PC-3 (cell line): ENCODE results near the gene RANGAP1. TPM values are rescaled to one million over a fixed set of nuclear protein-coding genes. Genes with fewer than 3 reads are reported as not detected.

Experiments
- ATAC-seq: fragments of 200-7000 bp; cut with Tn5 transposase; 2 replicates; pipeline ENCODE4 v1.9.1; 2020; ENCODE audit warnings: mild to moderate bottlenecking, moderate library complexity
- BruUV-seq: library from RNA; stranded (reverse); fragments of 400-500 nt; replicated peaks from 2 replicates; lab custom pipeline; 2021; lab: Mats Ljungman, UMichigan
- CTCF ChIA-PET: fragments of 300-600 bp; sonication (Branson Sonifier 250); formaldehyde crosslinking; loops from one replicate; lab custom pipeline; 2022; ENCODE audit warnings: antibody characterized with exemption; lab: Charles Lee
- POLR2A ChIA-PET: fragments of 300-600 bp; sonication (Branson Sonifier 250); formaldehyde crosslinking; loops from one replicate; lab custom pipeline; 2022; ENCODE audit warnings: antibody characterized with exemption; ENCODE audit not compliant: unreplicated experiment; lab: Charles Lee
- DNase-seq: peaks from one replicate; pipeline ENCODE4 v3.0.0-alpha.2; 2015
- H2AFZ ChIP-seq: fragments of 300-600 bp; sonication (generic); 2 replicates; pipeline ENCODE4 v1.6.0; 2016; ENCODE audit warnings: antibody characterized with exemption, low read length
- H3F3A ChIP-seq: fragments of 300-600 bp; sonication (generic); one replicate; pipeline ENCODE4 v1.6.0; 2017; ENCODE audit warnings: antibody characterized with exemption, low read length, control low read depth, mild to moderate bottlenecking; ENCODE audit not compliant: unreplicated experiment
- H3K27ac ChIP-seq: fragments of 300-600 bp; sonication (generic); 2 replicates; pipeline ENCODE4 v1.5.1; 2016; ENCODE audit warnings: mild to moderate bottlenecking, low read length
- H3K27me3 ChIP-seq: fragments of 300-600 bp; sonication (generic); 2 replicates; pipeline ENCODE4 v1.6.1; 2016; ENCODE audit warnings: low read length, mixed read lengths
- H3K36me3 ChIP-seq: fragments of 300-600 bp; sonication (generic); 2 replicates; pipeline ENCODE4 v1.6.1; 2016; ENCODE audit warnings: low read depth, mixed run types, low read length, mixed read lengths
- H3K4me1 ChIP-seq: fragments of 300-600 bp; sonication (generic); 2 replicates; pipeline ENCODE4 v1.5.1; 2016; ENCODE audit warnings: low read length; ENCODE audit not compliant: insufficient read depth
- H3K4me2 ChIP-seq: fragments of 300-600 bp; sonication (generic); 2 replicates; pipeline ENCODE4 v1.6.0; 2016; ENCODE audit warnings: low read length
- H3K4me3 ChIP-seq: fragments of 300-600 bp; sonication (generic); 2 replicates; pipeline ENCODE4 v1.5.1; 2016; ENCODE audit warnings: mild to moderate bottlenecking, low read length, mixed read lengths
- H3K79me2 ChIP-seq: fragments of 300-600 bp; sonication (generic); 2 replicates; pipeline ENCODE4 v1.6.1; 2017; ENCODE audit warnings: low read length, mixed read lengths
- H3K9ac ChIP-seq: fragments of 300-600 bp; sonication (generic); 2 replicates; pipeline ENCODE4 v1.6.0; 2016; ENCODE audit warnings: mild to moderate bottlenecking, low read length
- H3K9me2 ChIP-seq: fragments of 300-600 bp; sonication (generic); replicated peaks from 2 replicates; pipeline ENCODE4 v1.6.1; 2016; ENCODE audit warnings: mixed run types, low read length, mixed read lengths
- H3K9me3 ChIP-seq: fragments of 300-600 bp; sonication (generic); 2 replicates; pipeline ENCODE4 v1.6.1; 2016; ENCODE audit warnings: low read length, mixed read lengths
- H4K20me1 ChIP-seq: fragments of 300-600 bp; sonication (generic); 2 replicates; pipeline ENCODE4 v1.6.1; 2016; ENCODE audit warnings: low read length, mixed read lengths
- EZH2 ChIP-seq: fragments of 300-600 bp; sonication (generic); IDR thresholded peaks from one replicate; pipeline ENCODE4 v1.6.1; 2017; ENCODE audit warnings: antibody characterized with exemption, mild to moderate bottlenecking, low read length; ENCODE audit not compliant: unreplicated experiment
- EZH2phosphoT487 ChIP-seq: fragments of 300-600 bp; sonication (generic); IDR thresholded peaks from 2 replicates; pipeline ENCODE4 v1.6.1; 2018; ENCODE audit warnings: mild to moderate bottlenecking, antibody characterized with exemption, low read length, borderline replicate concordance
- intact Hi-C: fragments of 100-400 bp; cut with micrococcal nuclease; formaldehyde crosslinking; loops from 2 replicates; pipeline ENCODE4 v1.9.0; 2023
- total RNA-seq: library from RNA; depleted of rRNA; stranded (reverse); fragments of >200 nt; gene quantifications from 2 replicates; pipeline ENCODE4 v1.2.3, GENCODE V29; 2014
- TF ChIP-seq, protein P1 (sequence below): fragments of 300-600 bp; sonication (generic); conservative IDR thresholded peaks from 2 replicates; pipeline ENCODE4 v1.5.1; 2017; ENCODE audit warnings: antibody characterized with exemption, low read depth, mild to moderate bottlenecking, low read length

The RANGAP1 gene
- total RNA-seq, 1 experiment from 2014 or later: 99.0 TPM

DNA sequence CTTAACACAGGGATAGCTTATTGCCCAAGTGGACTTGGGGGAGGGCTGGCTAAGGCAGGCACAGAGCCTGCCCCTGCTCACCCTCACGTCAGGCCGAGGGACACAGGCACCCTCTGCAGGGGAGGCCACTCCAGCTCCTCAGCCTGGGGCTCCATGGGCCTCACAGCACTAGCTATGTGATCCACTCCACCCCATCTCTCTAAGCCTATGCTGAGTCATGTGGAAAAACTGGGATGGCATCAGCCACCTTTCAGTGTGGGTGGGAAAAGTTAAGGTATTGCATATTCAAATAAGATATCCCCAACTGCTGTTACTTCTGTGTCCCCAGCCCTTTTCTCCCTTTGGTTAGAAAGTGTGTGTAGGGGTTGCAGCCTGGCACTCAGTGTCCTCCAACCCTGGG is 22.3 kb downstream of the RANGAP1 start:
- Histone ChIP-seq H3K4me3 (no peak overlapping the region), H3K9me3 (no peaks in the 10 kb centered on the region), H3K79me2 (no peaks in the 10 kb centered on the region), H3K27me3 (no peaks in the 10 kb centered on the region), H3K4me2 (no peak overlapping the region), H3K4me1 (no peaks in the 10 kb centered on the region), H2AFZ (no peak overlapping the region), H3K9me2 (no peaks in the 10 kb centered on the region), H4K20me1 (no peaks in the 10 kb centered on the region), H3K9ac (no peak overlapping the region), H3K27ac (no peak overlapping the region), H3K36me3 (peaks cover 42% of the 10 kb centered on the region), H3F3A (no peaks in the 10 kb centered on the region)
- no TSS peak for BruUV-seq
- TF ChIP-seq, protein P1, sequence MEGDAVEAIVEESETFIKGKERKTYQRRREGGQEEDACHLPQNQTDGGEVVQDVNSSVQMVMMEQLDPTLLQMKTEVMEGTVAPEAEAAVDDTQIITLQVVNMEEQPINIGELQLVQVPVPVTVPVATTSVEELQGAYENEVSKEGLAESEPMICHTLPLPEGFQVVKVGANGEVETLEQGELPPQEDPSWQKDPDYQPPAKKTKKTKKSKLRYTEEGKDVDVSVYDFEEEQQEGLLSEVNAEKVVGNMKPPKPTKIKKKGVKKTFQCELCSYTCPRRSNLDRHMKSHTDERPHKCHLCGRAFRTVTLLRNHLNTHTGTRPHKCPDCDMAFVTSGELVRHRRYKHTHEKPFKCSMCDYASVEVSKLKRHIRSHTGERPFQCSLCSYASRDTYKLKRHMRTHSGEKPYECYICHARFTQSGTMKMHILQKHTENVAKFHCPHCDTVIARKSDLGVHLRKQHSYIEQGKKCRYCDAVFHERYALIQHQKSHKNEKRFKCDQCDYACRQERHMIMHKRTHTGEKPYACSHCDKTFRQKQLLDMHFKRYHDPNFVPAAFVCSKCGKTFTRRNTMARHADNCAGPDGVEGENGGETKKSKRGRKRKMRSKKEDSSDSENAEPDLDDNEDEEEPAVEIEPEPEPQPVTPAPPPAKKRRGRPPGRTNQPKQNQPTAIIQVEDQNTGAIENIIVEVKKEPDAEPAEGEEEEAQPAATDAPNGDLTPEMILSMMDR: no peak
- DNase-seq (no peak), ATAC-seq (no peak)
- ChIA-PET CTCF (no interaction called here), POLR2A (no interaction called here)
- intact Hi-C loops: no loop called here

DNA sequence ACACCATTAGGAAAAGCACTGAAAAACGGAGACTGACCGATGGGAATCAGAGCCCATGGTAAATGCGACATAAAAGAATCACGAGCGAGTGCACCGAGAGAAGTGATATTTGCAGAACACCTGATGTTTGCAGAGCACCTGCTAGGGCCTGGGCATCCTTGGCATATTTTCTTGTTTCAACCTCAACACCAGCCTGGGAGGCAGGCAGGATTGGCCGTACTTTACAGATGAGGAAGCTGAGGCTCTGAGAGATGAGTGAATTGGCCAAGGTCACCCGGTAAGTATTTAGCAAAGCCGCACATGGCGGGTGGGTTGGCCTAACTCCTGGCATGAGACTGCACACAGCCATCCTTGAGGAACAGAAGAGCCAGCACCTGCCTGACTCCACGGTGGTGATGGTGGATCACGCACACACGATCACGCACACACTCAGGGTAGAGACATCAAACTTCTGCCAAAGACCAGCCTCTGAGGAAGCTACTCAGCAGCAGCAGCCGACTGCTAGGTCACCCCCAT is 23.7 kb downstream of the RANGAP1 start:
- Histone ChIP-seq H4K20me1 (no peaks in the 10 kb centered on the region), H3K27ac (no peak overlapping the region), H3K4me3 (no peak overlapping the region), H3F3A (no peaks in the 10 kb centered on the region), H3K36me3 (peaks cover 41% of the 10 kb centered on the region), H3K9me3 (no peaks in the 10 kb centered on the region), H3K4me2 (no peak overlapping the region), H3K9ac (no peak overlapping the region), H3K9me2 (no peaks in the 10 kb centered on the region), H2AFZ (no peak overlapping the region), H3K79me2 (no peaks in the 10 kb centered on the region), H3K4me1 (peaks cover 4% of the 10 kb centered on the region), H3K27me3 (no peaks in the 10 kb centered on the region)
- POLR2A ChIA-PET: no interaction called here
- TF ChIP-seq, protein P1: no peak
- TF ChIP-seq EZH2phosphoT487 (no peak), EZH2 (no peak)
- DNase-seq (no peak), ATAC-seq (no peak)
- no TSS peak for BruUV-seq
- intact Hi-C loops: no loop called here
- CTCF ChIA-PET: no interaction called here

DNA sequence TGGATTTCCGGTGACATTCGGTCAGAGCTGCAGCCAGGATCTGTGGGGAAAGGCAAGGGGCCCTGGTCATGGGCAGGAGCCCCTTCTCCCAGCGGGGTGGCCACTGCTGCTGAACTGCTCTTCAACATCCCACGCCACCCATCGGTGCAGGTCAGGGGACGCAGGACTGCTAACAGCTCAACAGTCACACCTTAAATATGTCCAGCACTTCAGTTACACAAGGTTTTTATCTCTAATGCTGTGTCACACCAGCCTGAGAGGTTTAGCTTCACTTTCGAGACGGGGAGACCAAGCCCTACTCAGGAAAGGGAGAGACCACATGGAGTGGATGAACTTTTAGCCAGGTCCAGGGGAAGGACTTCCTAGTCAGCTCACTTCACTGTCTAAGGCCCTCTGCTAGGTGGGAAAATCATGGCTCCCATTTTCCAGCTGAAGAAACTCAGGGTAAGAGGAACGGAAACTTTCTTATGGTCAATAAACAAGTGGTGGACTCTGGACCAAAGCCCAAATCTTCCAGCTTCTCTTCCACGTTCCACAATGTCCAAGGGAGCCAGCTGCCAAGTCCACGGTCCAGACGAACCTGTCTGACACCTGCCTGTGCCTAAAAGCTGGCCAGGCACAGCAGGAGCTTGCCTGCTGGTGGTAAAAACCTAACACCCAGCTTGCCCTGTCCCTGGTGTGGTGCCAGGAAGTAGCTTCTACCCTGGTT is 24.3 kb downstream of the RANGAP1 start:
- H3F3A ChIP-seq: no peaks in the 10 kb centered on the region
- no peak overlapping the region for H2AFZ ChIP-seq
- H3K4me1 ChIP-seq: peaks cover 10% of the 10 kb centered on the region
- no peak for DNase-seq
- no peak overlapping the region for H3K9ac ChIP-seq
- no peaks in the 10 kb centered on the region for H3K9me3 ChIP-seq
- H3K9me2 ChIP-seq: no peaks in the 10 kb centered on the region
- CTCF ChIA-PET: no interaction called here
- no peak for ATAC-seq
- intact Hi-C loops: no loop called here
- peaks cover 41% of the 10 kb centered on the region for H3K36me3 ChIP-seq
- H3K4me3 ChIP-seq: no peak overlapping the region
- no peak overlapping the region for H3K27ac ChIP-seq
- POLR2A ChIA-PET: no interaction called here
- TF ChIP-seq EZH2phosphoT487 (no peak), EZH2 (no peak)
- TF ChIP-seq, protein P1: no peak
- no peak overlapping the region for H3K4me2 ChIP-seq
- no TSS peak for BruUV-seq
- no peaks in the 10 kb centered on the region for H3K27me3 ChIP-seq
- H4K20me1 ChIP-seq: no peaks in the 10 kb centered on the region
- H3K79me2 ChIP-seq: no peaks in the 10 kb centered on the region
